GM21447 (cell line): Measurements from ENCODE around the gene HS2ST1.
"Not testable (repeated sequence)": the region's sequence is repeated elsewhere in the genome, so short reads cannot be mapped to it uniquely, and the experiment has no call there.

Source experiments
- ATAC-seq: cut with Tn5 transposase; IDR thresholded peaks from one replicate; pipeline ENCODE4 v1.9.1; 2021; ENCODE audit not compliant: unreplicated experiment

The HS2ST1 gene

DNA sequence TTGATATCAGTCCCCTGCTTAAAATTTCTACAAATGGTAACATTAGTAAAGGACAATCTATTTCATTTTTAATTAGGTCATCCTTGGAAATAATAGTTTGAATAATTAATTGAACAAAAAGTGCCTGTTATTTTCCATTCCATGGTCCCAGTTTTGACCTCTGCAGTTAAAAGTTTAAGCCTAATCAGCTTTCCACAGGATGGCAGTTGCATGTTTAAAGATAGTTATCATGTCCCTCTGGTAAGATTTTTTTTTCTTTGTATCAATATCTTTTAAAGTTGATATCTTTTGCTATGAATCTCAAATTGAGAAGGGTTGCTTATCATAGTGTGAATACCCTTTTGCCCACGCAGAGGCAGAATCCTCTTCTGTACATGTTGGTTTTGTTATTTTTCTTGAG is 90.4 kb downstream of the HS2ST1 start:
- no peak for ATAC-seq

DNA sequence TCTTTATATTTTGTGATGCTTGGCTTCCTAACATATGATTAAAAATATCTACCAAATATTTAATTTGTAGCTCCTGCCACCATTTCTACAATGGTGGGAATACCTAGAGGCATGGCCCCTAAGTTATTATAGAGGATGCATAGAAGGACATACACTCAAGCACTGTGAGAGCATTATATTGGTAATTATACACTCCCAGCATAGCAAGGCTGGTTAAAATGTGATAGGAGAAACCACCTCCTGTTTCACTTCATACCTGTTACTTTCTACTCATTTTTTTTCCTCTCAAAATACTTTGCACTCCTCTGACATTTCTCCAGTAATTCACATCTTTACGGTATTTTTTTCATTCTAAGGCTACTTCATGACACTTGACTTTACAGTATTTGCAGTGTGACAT is 92.9 kb downstream of the HS2ST1 start:
- ATAC-seq = peak; percentile 66

DNA sequence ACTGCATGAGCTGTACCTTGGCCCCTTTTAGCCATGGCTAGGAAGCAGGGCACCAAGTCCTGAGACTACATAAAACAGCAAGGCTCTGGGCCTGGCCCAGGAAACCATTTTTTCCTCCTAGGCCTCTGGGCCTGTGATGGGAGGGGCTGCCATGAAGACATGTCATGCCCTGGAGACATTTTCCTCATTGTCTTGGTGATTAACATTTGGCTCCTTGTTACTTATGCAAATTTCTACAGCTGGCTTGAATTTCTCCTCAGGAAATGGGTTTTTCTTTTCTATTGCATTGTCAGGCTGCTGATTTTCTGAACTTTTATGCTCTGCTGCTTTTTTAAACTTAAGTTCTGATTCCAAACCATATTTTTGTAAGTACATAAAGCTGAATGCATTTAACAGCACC is 99.0 kb downstream of the HS2ST1 start:
- not testable (repeated sequence) for ATAC-seq

GRCh38 chr1:87017998-87018672 is 103.7 kb downstream of the HS2ST1 start:
- no peak for ATAC-seq

GRCh38 chr1:87023326-87023725 is 108.9 kb downstream of the HS2ST1 start:
- ATAC-seq = no peak

- ATAC-seq = peak; percentile 79
Measured at GRCh38 chr1:87024936-87025540, 110.6 kb downstream of the HS2ST1 start.

- ATAC-seq = not testable (repeated sequence)
Measured at GRCh38 chr1:87027561-87027960, 113.1 kb downstream of the HS2ST1 start.

GRCh38 chr1:87028576-87028975 is 114.1 kb downstream of the HS2ST1 start:
- no peak for ATAC-seq

DNA sequence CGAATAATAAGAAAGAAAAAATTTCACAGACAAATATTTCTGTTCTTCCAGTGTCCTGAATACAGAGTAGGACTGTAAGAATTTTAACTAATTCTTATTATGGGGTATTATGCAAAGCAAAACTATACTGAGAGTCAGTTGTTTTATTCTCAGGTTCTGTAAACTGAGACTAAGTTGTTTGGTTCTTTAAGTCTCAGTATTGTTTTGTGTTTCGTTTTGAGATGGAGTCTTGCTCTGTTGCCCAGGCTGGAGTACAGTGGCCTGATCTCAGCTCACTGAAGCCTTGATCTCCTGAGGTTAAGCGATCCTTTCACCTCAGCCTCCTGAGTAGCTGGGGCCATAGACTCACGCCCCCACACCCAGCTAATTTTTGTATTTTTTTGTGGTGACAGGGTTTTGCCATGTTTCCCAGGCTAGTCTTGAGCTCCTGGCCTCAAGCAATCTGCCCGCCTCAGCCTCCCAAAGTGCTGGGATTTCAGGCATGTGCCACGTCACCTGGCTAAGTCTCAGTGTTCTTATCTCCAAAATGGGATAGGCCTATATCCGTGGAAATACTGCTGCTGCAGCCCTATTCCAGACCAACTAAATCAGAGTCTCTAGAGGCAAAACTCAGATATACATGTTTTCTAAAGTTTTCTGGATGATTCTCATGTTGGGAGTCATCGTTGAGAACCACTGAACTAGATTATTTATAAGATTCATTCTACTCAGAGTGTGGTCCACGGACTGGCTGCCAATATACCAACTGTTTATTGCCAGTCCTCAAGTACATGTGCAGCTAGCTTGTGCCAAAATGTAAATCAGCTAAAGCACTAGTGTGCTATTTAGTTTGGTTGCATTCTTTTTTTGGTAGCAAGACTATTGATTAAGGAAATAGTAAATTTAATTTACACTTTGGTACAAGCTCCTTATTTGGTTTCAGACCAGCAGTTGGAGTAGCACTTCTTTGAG is 116.6 kb downstream of the HS2ST1 start:
- ATAC-seq = peak; percentile 86

GRCh38 chr1:87034351-87034750 is 119.9 kb downstream of the HS2ST1 start:
- no peak for ATAC-seq

GRCh38 chr1:87039096-87039495 is 124.7 kb downstream of the HS2ST1 start:
- no peak for ATAC-seq

GRCh38 chr1:87042111-87042811 is 127.8 kb downstream of the HS2ST1 start:
- no peak for ATAC-seq

DNA sequence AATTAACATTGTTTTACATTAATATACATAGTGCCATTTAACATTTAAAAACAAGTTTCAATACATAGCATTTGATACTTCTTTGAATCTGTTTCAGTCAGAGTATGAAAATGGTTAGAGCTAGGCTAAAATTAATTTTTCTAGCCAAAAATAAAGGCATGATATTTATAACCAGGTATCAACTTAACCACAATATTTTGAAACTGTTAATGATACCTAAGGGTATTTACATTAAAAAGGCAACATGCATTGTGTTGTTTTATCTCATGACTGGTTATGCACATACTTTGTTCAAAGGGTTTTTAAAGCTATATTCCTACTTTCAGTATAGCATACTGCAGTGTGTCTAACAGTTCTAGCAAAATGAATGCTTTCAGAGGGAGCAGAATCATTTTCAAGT is 130.0 kb downstream of the HS2ST1 start:
- no peak for ATAC-seq

GRCh38 chr1:87044840-87045239 is 130.4 kb downstream of the HS2ST1 start:
- ATAC-seq = no peak

DNA sequence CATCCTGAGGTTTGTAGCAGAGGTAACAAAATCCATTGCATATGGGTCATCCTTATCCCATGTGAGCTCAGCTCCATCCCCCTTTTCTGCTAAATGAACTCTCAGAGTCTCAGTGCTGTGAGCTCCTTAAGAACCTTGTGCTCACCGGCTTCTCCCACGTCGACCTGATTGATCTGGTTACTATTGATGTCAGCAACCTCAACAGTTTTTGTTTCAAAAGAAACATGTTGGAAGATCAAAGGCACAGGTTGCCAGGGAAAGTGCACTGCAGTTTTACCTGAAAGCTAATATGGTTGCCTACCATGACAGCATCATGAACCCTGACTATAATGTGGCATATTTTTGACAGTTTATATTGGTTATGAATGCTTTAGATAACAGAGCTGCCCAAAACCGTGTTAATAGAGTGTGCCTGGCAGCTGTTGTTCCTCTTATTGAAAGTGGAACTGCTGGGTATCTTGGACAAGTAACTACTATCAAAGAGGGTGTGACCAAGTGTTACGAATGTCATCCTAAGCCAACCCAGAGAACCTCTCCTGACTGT is 131.4 kb downstream of the HS2ST1 start:
- ATAC-seq = no peak

- ATAC-seq = no peak
Measured at GRCh38 chr1:87046951-87047350, 132.5 kb downstream of the HS2ST1 start.

GRCh38 chr1:87048237-87048636 is 133.8 kb downstream of the HS2ST1 start:
- ATAC-seq = no peak

- no peak for ATAC-seq
Measured at GRCh38 chr1:87051965-87052364, 137.5 kb downstream of the HS2ST1 start.

GRCh38 chr1:87052400-87052799 is 138.0 kb downstream of the HS2ST1 start:
- ATAC-seq = no peak

DNA sequence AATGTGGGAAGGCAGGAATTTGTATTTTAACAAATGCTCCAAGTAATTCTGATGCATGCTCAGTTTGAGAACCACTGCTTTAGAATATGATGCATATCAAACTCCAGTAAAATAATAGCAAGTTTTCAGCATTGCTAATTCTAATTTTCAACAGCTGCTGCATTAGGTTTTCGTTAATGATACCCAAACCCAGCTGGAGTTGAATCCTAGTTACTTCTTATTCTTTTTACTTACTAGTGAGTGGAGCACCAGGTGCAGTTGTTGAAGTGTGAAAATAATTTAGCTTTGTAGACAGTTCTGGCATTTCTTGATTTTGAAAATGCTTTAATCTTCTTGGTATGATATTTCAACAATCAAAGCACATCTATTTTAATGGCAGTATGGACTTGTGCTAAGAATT is 138.5 kb downstream of the HS2ST1 start:
- ATAC-seq = no peak

DNA sequence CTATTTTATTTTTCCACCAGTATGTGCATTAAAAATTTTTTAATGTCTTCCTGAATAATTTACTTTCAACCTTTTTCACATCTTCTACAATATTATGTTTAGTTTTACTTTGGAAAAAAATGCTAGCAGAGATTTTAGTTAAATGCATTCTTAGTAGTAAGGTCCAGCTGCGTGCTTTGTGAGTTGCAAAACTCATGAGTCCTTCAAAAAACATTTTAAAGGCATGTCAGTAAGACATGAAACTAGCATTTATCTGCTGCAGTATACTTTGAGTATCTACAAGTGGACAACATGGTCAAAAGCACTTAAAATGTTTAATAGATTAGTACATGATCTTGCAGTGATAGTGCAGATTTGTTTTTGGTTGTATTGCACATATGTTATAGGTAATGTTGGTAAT is 139.0 kb downstream of the HS2ST1 start:
- ATAC-seq = no peak
